ENCODE results near the gene SPACA4.

Gene SPACA4

GRCh38 chr19:48634424-48635262 lies 28.1 kb downstream of the SPACA4 start:
- peak; percentile 82 to 89 for DNase-seq (ENCODE audit: low read depth in 2 of 2)

GRCh38 chr19:48635263-48635965 lies 28.9 kb downstream of the SPACA4 start:
- DNase-seq (ENCODE audit: low read depth in 2 of 2): peak; percentile 50 to 72

GRCh38 chr19:48635966-48636858 lies 29.7 kb downstream of the SPACA4 start:
- no peak for DNase-seq (ENCODE audit: low read depth in 2 of 2)

- no peak for DNase-seq (ENCODE audit: low read depth in 2 of 2)
These were observed 30.4 kb downstream of the SPACA4 start, which contains the start of gene DBP for GRCh38 chr19:48636859-48637448. Gene DBP (minus strand): TSS chr19:48637379. CDS start chr19:48636994, 385 bp downstream.

GRCh38 chr19:48637449-48637947 lies 31.0 kb downstream of the SPACA4 start:
- peak; percentile 100 for DNase-seq (ENCODE audit: low read depth in 2 of 2)

GRCh38 chr19:48637948-48638830 lies 31.6 kb downstream of the SPACA4 start:
- peak; percentile 74 to 77 for DNase-seq (ENCODE audit: low read depth in 2 of 2)

- DNase-seq (ENCODE audit: low read depth in 2 of 2): no peak
These were observed 32.4 kb downstream of the SPACA4 start for GRCh38 chr19:48638831-48639381.

GRCh38 chr19:48639483-48640375 lies 33.2 kb downstream of the SPACA4 start:
- DNase-seq (ENCODE audit: low read depth in 2 of 2): peak in 1 of 2 donors; percentile 32

GRCh38 chr19:48641850-48642249 lies 35.3 kb downstream of the SPACA4 start:
- DNase-seq (ENCODE audit: low read depth in 2 of 2): no peak

GRCh38 chr19:48642862-48643261 lies 36.3 kb downstream of the SPACA4 start:
- DNase-seq (ENCODE audit: low read depth in 2 of 2): no peak

GRCh38 chr19:48644355-48644754 lies 37.8 kb downstream of the SPACA4 start:
- no peak for DNase-seq (ENCODE audit: low read depth in 2 of 2)

GRCh38 chr19:48644839-48645619 lies 38.5 kb downstream of the SPACA4 start:
- peak; percentile 60 for DNase-seq (ENCODE audit: low read depth in 2 of 2)

- DNase-seq (ENCODE audit: low read depth in 2 of 2): no peak
These were observed 39.1 kb downstream of the SPACA4 start for GRCh38 chr19:48645620-48646000.

GRCh38 chr19:48646001-48646721 lies 39.6 kb downstream of the SPACA4 start, which contains the start of gene CA11:
Gene CA11 (minus strand): TSS chr19:48646187. CDS start chr19:48645632, 555 bp downstream.
- peak; percentile 85 to 86 for DNase-seq (ENCODE audit: low read depth in 2 of 2)

- no peak for DNase-seq (ENCODE audit: low read depth in 2 of 2)
These were observed 40.2 kb downstream of the SPACA4 start for GRCh38 chr19:48646722-48647216.

GRCh38 chr19:48648134-48648533 lies 41.6 kb downstream of the SPACA4 start:
- DNase-seq (ENCODE audit: low read depth in 2 of 2): no peak

Measured in stimulated activated CD8-positive, alpha-beta memory T cell treated with anti-CD3 and anti-CD28 coated beads, Interleukin-7, amount 100 ng/mL, for 4 hours (primary cell).